ENCODE data around the gene STRBP. TPM values are rescaled to one million over a fixed set of nuclear protein-coding genes. Genes with fewer than 3 reads are reported as not detected.
"Not testable (repeated sequence)": the region's sequence is repeated elsewhere in the genome, so short reads cannot be mapped to it uniquely, and the experiment has no call there.

The STRBP gene
- total RNA-seq, 2 experiments from 2014 or later = 40.7 to 43.2 TPM

GRCh38 chr9:123208626-123209174 lies 59.7 kb downstream of the STRBP start:
- ATAC-seq (no peak), DNase-seq (no peak)
- H3K36me3 Mint-ChIP-seq (ENCODE audit: low read depth) = no peaks in the 10 kb centered on the region
- no peaks in the 10 kb centered on the region for H3K27me3 Mint-ChIP-seq
- ChIA-PET POLR2A (interaction anchor here (0.6 kb wide), 1 partner anchor 25 kb away, joined by 3 read pairs; no protein-coding TSS in a partner anchor), CTCF (interaction anchor here (1.3 kb wide), 1 partner anchor 10 kb away, joined by 5 read pairs; no protein-coding TSS in a partner anchor)
- H3K4me3 Mint-ChIP-seq = no peak overlapping the region
- no peak for TF ChIP-seq CTCF (IDR thresholded peaks at IDR 0.05)
- peaks cover 4% of the 10 kb centered on the region for H3K4me1 Mint-ChIP-seq (ENCODE audit: low read depth)
- no peaks in the 10 kb centered on the region for H3K9me3 Mint-ChIP-seq
- H3K27ac Mint-ChIP-seq = no peak overlapping the region
- intact Hi-C loops (cut with micrococcal nuclease) = no loop called here

GRCh38 chr9:123206065-123206464 lies 62.3 kb downstream of the STRBP start:
- Mint-ChIP-seq H3K4me3 (no peak overlapping the region), H3K4me1 (ENCODE audit: low read depth) (peaks cover 2% of the 10 kb centered on the region), H3K36me3 (ENCODE audit: low read depth) (peaks cover 3% of the 10 kb centered on the region), H3K27ac (no peak overlapping the region), H3K27me3 (no peaks in the 10 kb centered on the region), H3K9me3 (peaks cover 2% of the 10 kb centered on the region)
- CTCF ChIA-PET = interaction anchor here (1.7 kb wide), 1 partner anchor 144 kb away, joined by 4 read pairs; no protein-coding TSS in a partner anchor
- no peak for ATAC-seq
- intact Hi-C loops (cut with micrococcal nuclease) = no loop called here
- TF ChIP-seq CTCF (IDR thresholded peaks at IDR 0.05) = no peak
- POLR2A ChIA-PET = no interaction called here
- DNase-seq = no peak

GRCh38 chr9:123201083-123201482 lies 67.3 kb downstream of the STRBP start:
- no peak overlapping the region for H3K4me3 Mint-ChIP-seq
- POLR2A ChIA-PET = no interaction called here
- CTCF ChIA-PET = no interaction called here
- intact Hi-C loops (cut with micrococcal nuclease) = no loop called here
- H3K27me3 Mint-ChIP-seq = no peaks in the 10 kb centered on the region
- TF ChIP-seq CTCF (IDR thresholded peaks at IDR 0.05) = no peak
- no peak for ATAC-seq
- H3K36me3 Mint-ChIP-seq (ENCODE audit: low read depth) = peaks cover 4% of the 10 kb centered on the region
- H3K4me1 Mint-ChIP-seq (ENCODE audit: low read depth) = no peaks in the 10 kb centered on the region
- H3K27ac Mint-ChIP-seq = no peak overlapping the region
- H3K9me3 Mint-ChIP-seq = peaks cover 2% of the 10 kb centered on the region
- no peak for DNase-seq

GRCh38 chr9:123200469-123200868 lies 67.9 kb downstream of the STRBP start:
- H3K36me3 Mint-ChIP-seq (ENCODE audit: low read depth); H3K27ac Mint-ChIP-seq; H3K4me3 Mint-ChIP-seq; CTCF ChIA-PET; DNase-seq; intact Hi-C loops (cut with micrococcal nuclease); H3K9me3 Mint-ChIP-seq; H3K4me1 Mint-ChIP-seq (ENCODE audit: low read depth); H3K27me3 Mint-ChIP-seq; ATAC-seq; POLR2A ChIA-PET: not testable (repeated sequence)

- H3K36me3 Mint-ChIP-seq (ENCODE audit: low read depth) = peaks cover 2% of the 10 kb centered on the region
- POLR2A ChIA-PET = no interaction called here
- H3K27ac Mint-ChIP-seq = no peak overlapping the region
- TF ChIP-seq CTCF (IDR thresholded peaks at IDR 0.05) = no peak
- H3K9me3 Mint-ChIP-seq = no peaks in the 10 kb centered on the region
- DNase-seq (no peak), ATAC-seq (no peak)
- no peaks in the 10 kb centered on the region for H3K27me3 Mint-ChIP-seq
- intact Hi-C loops (cut with micrococcal nuclease) = no loop called here
- CTCF ChIA-PET = no interaction called here
- H3K4me3 Mint-ChIP-seq = no peak overlapping the region
- H3K4me1 Mint-ChIP-seq (ENCODE audit: low read depth) = no peaks in the 10 kb centered on the region
Observed at GRCh38 chr9:123196124-123196523, 72.3 kb downstream of the STRBP start.
